ENCODE results near the gene ATP1B1. TPM values are rescaled to one million over a fixed set of nuclear protein-coding genes. Genes with fewer than 3 reads are reported as not detected.
A peak's percentile ranks its signal among the peaks of the same experiment; 100 is the strongest.

ATP1B1 gene
- total and polyA plus RNA-seq, 2 of the 13 experiments (the other 11 are each of a cell fraction or from before 2014, with no cell fraction given), result 134 to 135 TPM

GRCh38 chr1:169108863-169109560 is 2.5 kb downstream of the ATP1B1 start (continued):
- TF ChIP-seq AFF4 (CRISPR knock-in tag; IDR thresholded peaks at IDR 0.05) (peak; percentile 51; the same call in 1 of the 2 replicates), TRAFD1 (CRISPR knock-in tag; IDR thresholded peaks at IDR 0.05; ENCODE audit: borderline replicate concordance) (no peak), ZNF337 (CRISPR knock-in tag; IDR thresholded peaks at IDR 0.05; ENCODE audit: borderline replicate concordance, low read depth) (0 out of 2 replicates have a peak, but pooled peaks have one; percentile 47), DRAP1 (CRISPR knock-in tag; IDR thresholded peaks at IDR 0.05) (no peak), FIP1L1 (IDR thresholded peaks at IDR 0.05; ENCODE audit: borderline replicate concordance, insufficient read depth, low read depth, low read length) (no peak), ZNF724P (CRISPR knock-in tag; IDR thresholded peaks at IDR 0.05; ENCODE audit: borderline replicate concordance) (no peak), ZNF138 (CRISPR knock-in tag; IDR thresholded peaks at IDR 0.05; ENCODE audit: low read depth) (no peak), ZFP36 (IDR thresholded peaks at IDR 0.05; ENCODE audit: borderline replicate concordance, low read depth, low read length, partially characterized antibody) (no peak), HMGXB3 (CRISPR knock-in tag; IDR thresholded peaks at IDR 0.05; ENCODE audit: borderline replicate concordance) (no peak)
